Subcutaneous adipose tissue (tissue), 4 donors: ENCODE results near the gene ASMTL. TPM values are rescaled to one million over a fixed set of nuclear protein-coding genes. Genes with fewer than 3 reads are reported as not detected.

ENCODE experiments used
- CTCF ChIP-seq: fragments of 450-650 bp; IDR thresholded peaks from one replicate; pipeline ENCODE4 v1.5.1; 2016; ENCODE audit warnings: low read depth, mild to moderate bottlenecking, control low read depth, antibody characterized with exemption, moderate library complexity
- total RNA-seq, 4 donors: library from RNA; depleted of rRNA; stranded (reverse); fragments of >200 nt; gene quantifications; one replicate each; pipeline ENCODE4 v1.1.0, GENCODE V29; 2016

The ASMTL gene
- total RNA-seq, 4 donors from 2014 or later: 13.4 to 31.5 (median 24.5) TPM

GRCh38 chrX:1466232-1466661, 13.5 kb upstream of the ASMTL start:
- TF ChIP-seq CTCF: no peak

- no peak for TF ChIP-seq CTCF
Measured at GRCh38 chrX:1465286-1466231, 12.8 kb upstream of the ASMTL start.

- no peak for TF ChIP-seq CTCF
Measured at GRCh38 chrX:1464971-1465285, 12.2 kb upstream of the ASMTL start.

- no peak for TF ChIP-seq CTCF
Measured at GRCh38 chrX:1464041-1464970, 11.6 kb upstream of the ASMTL start.

- TF ChIP-seq CTCF: no peak
Measured at GRCh38 chrX:1463581-1463980, 10.9 kb upstream of the ASMTL start.

- TF ChIP-seq CTCF: no peak
Measured at GRCh38 chrX:1462596-1463251, 10.0 kb upstream of the ASMTL start.

- TF ChIP-seq CTCF: no peak
Measured at GRCh38 chrX:1462110-1462509, 9.4 kb upstream of the ASMTL start.
